SIG-M5 (cell line): Measurements from ENCODE around the gene LCN6.
"Not testable (repeated sequence)": the region's sequence is repeated elsewhere in the genome, so short reads cannot be mapped to it uniquely, and the experiment has no call there.

ENCODE experiments used
- DNase-seq: peaks from one replicate; lab custom pipeline; 2025; lab: John Stamatoyannopoulos, UW

The LCN6 gene

GRCh38 chr9:136784249-136784996 is 36.1 kb upstream of the LCN6 start:
- no peak for DNase-seq

- DNase-seq, result no peak
Measured at GRCh38 chr9:136782452-136782851, 34.1 kb upstream of the LCN6 start.

- no peak for DNase-seq
Measured at GRCh38 chr9:136779808-136780207, 31.5 kb upstream of the LCN6 start.

DNA sequence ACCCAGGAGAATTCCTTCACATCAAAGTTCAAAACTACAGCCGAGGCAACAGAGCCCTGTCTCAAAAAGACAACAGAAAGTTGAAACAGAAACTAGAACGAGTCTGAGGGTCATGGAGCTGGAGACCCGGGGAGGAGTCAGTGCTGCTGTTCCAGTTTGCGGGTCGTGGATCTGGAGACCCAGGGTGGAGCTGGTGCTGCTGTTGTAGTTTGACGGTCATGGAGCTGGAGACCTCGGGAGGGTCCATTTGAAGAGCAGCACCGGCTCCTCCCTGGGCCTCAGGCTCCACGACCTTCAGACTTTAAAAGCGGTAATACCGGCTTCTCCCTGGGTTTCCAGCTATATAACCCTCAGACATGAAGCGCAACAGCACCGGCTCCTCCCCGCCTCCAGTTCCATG is 29.0 kb upstream of the LCN6 start:
- no peak for DNase-seq

- no peak for DNase-seq
Measured at GRCh38 chr9:136776947-136777346, 28.6 kb upstream of the LCN6 start.

DNA sequence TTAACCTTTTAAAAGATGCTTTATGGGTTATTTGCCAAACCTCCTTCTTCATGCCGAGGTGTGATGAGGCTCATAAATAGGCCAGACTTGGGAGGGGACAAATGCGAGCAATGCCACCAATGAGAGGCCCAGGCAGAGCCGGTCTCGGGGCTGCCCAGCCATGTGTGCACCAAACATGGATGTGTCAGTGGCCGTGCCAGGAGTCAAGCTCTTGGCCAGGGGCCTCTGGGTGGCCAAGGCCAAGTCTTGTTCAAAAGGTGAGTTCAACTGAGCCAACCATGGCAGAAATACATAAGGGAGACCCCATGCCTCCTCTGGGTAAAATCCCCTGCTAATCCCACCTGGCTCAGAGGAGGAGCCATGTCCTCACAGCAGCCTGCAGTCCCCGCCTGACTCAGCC is 26.9 kb upstream of the LCN6 start:
- no peak for DNase-seq

- DNase-seq, result no peak
Measured at GRCh38 chr9:136774416-136775045, 26.2 kb upstream of the LCN6 start.

- no peak for DNase-seq
Measured at GRCh38 chr9:136773386-136774044, 25.2 kb upstream of the LCN6 start.

DNA sequence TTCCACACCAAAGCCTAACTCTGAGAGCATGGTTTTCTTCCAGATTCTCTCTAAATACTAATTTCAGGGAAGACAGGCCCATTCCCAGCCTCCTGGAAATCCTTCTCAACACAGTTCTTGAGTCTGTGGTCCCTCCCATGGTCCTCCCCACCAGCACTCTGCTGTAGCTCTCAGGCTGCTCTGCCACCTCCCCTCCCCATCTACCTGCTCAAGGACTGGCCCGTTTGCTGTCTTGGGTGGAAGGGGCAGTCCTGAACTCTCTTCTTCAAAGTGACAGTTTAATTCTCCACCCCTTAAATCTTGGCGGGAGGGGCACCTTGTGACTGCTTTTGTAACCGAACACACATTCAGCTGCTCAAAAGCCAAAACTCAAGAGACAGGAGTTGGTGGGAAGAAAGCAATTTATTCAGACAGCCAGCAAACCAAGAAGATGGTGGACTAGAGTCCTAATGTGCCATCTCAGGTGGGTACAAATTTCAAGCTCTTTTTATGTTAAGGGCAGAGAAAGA is 23.6 kb upstream of the LCN6 start:
- DNase-seq, result no peak

- no peak for DNase-seq
Measured at GRCh38 chr9:136769710-136770191, 21.4 kb upstream of the LCN6 start.

DNA sequence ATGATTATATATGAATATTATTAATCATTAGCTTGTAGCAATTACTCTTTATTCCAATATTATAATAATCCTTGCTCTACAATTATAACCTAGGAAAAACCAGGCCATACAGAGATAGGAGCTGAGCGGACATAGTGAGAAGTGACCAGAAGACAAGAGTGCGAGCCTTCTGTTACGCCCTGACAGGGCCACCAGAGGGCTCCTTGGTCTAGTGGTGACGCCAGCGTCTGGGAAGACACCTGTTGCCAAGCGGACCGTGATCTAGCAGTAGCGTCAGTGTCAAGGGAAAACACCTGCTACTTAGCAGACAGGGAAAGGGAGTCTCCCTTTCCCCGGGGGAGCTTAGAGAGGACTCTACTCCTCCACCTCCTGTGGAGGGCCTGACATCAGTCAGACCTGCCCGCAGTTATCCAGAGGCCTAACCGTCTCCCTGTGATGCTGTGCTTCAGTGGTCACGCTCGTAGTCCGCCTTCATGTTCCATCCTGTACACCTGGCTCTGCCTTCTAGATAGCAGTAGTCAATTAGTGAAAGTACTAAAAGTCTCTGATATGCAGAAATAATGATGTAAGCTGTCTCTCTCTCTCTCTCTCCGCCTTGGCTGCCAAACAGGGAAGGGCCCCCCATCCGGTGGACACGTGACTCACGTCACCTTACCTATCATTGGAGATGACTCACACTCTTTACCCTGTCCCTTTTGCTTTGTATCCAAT is 18.2 kb upstream of the LCN6 start:
- DNase-seq, result not testable (repeated sequence)

DNA sequence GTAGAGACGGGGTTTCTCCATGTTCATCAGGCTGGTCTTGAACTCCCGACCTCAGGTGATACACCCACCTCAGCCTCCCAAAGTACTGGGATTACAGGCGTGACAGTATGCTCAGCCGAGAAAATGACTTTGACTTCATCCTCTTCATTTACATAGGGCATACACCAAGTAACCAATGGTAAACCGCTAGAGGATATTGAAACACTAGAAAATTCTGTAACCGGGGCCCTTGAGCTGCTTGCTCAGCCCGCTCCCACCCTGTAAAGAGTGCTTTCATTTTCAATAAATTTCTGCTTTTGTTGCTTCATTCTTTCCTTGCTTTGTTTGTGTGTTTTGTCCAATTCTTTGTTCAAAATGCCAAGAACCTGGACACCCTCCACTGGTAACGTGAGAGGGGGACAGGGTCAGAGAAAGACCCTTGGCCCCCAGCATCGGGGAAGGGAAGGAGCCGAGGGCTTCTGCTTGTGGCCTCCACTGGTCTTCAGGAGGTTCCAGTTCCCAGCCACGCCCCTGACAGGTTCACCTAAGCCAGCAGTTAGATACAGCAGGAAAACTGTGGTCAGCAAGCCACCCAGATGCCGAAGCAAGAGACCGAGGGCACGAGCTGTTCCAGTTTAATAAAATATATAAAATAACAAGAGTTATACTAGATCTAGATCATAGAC is 17.6 kb upstream of the LCN6 start:
- not testable (repeated sequence) for DNase-seq

- no peak for DNase-seq
Measured at GRCh38 chr9:136765041-136765440, 16.7 kb upstream of the LCN6 start.

GRCh38 chr9:136764301-136764891 is 16.1 kb upstream of the LCN6 start, which contains the start of gene LCN15:
LCN15 (minus strand) TSS chr9:136764518; CDS start chr9:136764488, 30 bp downstream.
- DNase-seq, result no peak

DNA sequence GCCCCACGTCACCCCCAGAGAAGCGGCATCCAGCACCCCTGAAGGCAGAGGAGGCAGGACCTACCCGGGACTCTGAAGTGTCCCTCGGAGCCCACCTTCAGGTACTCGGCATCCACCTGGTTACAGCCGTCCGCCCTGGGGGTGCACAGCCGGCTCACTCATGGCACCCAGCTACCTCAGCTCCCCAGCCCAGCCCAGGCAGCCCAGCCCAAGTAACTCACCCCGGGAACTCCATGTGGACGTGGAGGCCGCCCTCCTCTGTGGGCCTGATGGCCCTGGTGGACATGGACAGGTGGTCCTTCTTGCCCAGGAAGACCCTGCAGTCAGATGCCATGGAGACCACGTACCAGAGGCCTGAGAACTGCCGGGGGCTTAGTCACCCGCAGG is 15.3 kb upstream of the LCN6 start:
- DNase-seq, result no peak

GRCh38 chr9:136762915-136763648 is 14.8 kb upstream of the LCN6 start:
- no peak for DNase-seq

GRCh38 chr9:136762221-136762691 is 13.9 kb upstream of the LCN6 start:
- DNase-seq, result no peak

GRCh38 chr9:136761545-136761981 is 13.2 kb upstream of the LCN6 start:
- no peak for DNase-seq

- DNase-seq, result not testable (repeated sequence)
Measured at GRCh38 chr9:136760834-136761544, 12.7 kb upstream of the LCN6 start.

DNA sequence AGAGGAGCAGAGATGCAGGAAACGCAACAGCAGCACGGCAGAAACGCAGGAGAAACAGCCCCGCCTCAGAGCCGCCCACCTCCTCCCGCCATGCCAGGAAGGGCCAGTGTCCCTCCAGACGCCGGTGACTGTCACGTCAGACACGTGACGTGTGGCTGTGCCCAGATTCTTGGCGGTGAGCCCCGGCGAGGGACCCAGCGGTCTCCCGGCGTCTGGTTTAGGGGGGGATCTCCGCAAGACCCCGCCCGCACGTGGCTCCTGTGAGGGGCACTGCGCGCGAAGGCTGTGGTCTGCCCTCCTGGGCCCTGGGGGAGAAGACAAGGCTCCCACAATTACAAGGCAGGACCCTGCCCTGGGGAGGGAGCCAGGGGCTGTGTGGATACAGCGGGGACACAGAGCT is 12.1 kb upstream of the LCN6 start:
- no peak for DNase-seq
